GM19240 (cell line): Measurements from ENCODE around the gene CRELD2.

Experiments used
- DNase-seq: peaks from one replicate; pipeline ENCODE4 v3.0.0; 2011; ENCODE audit warnings: low spot score; ENCODE audit not compliant: insufficient read length

Gene CRELD2

DNA sequence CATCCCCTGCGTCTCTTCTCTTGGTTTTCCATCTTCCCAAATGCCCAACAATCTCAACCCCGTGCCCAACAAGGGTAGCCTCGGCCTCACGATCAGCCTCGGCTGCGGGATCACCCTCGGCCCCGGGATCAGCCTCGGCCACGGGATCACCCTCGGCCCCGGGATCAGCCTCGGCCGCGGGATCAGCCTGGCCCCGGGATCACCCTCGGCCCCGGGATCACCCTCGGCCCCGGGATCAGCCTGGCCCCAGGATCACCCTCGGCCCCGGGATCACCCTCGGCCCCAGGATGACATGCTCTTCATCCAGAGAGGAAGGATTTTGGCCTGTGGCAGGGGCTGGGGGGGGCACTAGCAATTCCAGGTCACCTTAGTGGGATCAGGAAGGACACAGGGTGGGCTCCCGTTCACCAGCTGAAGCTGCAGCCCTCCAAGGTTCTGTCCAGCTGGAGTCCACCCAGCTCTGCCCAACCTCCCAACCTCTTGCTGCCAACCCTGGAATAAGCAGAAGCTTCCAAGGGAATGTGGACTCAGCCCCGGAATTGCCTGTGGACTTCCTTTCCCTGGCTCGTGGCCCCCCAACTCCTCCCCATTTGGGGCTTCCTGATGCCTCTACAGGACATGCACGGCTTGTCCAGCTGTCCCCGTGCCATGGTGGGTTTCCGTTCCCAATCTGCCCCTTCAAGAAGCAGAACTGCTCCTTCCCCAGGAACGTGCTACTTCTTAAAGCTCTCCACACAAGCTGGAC, 6.4 kb upstream of the CRELD2 start:
- no peak for DNase-seq

DNA sequence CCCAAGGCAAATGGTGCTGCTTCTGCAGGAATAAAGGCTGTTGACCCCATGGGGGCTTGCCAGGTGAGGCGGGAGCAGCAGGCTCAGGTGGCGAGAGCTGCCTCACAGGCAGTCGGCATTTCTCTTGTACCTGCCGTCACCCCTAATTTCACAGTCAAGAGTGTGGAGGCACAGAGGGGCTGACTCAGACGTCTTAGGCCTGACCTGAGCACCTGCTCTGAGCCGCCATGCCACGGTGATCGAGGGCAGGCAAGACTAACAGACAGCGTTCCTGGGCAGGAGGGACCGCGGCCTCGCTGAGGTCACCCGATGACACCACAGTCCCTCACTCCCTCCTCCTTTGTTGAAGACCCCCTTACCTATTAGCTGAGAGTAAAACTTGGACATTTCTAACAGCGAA, 5.4 kb upstream of the CRELD2 start:
- no peak for DNase-seq

DNA sequence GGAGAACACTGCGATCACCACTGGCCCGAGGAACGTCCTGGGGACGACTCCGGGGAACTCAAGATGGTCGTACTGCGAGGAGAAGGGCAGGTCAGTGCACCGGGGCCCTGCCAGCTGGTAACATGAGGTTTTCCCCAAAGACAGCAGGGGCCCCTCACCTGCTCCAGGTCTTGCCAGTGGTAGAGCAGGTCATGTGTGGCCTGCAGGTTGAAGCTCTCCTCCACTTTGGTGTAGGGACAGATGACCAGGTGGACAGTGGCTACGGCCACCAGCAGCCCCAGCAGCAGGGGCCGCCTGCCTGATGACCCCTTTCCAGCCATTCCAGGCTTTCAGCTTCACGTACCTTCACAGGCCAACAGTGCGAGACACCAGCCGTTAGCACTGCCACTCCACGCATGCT, 5.0 kb upstream of the CRELD2 start:
- no peak for DNase-seq

DNA sequence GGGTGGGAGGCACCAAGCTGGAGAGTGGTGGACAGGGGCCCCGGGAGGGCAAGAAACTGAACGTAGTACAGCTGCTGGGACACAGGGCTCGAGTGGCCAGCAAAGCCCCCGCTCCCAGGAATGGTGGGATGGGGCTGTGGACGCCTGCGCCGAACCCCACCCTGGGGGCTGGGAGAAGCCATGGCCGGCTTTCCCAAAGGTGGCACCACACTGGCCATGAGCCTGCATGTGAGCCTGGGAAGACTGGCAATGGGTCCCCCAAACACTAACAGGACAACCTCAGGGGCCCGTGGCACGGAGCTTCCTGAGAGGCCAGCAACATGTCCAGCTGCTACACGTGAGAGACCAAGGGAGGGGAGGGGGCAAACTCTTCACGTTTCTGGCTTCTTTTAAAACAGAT, 4.2 kb upstream of the CRELD2 start:
- DNase-seq = no peak

DNA sequence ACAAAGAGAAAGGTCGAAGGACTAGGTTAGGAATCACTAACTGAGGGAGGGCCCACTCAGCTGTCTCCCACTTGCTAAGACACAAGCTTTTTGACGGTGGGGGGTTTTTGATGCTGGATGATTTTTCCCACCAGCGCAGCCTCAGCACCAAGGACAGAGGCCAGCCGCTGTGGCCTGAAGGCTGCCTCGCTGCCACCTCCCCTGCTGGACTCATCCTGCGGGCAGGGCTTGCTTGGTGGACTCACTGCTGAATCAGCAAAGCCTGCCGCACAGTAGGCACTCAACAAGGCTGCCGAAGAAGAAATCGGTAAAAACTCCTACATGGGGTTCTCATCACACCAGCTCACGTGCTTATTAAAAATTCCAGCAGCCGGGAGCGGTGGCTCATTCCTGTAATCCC, 2.8 kb upstream of the CRELD2 start:
- DNase-seq = no peak

DNA sequence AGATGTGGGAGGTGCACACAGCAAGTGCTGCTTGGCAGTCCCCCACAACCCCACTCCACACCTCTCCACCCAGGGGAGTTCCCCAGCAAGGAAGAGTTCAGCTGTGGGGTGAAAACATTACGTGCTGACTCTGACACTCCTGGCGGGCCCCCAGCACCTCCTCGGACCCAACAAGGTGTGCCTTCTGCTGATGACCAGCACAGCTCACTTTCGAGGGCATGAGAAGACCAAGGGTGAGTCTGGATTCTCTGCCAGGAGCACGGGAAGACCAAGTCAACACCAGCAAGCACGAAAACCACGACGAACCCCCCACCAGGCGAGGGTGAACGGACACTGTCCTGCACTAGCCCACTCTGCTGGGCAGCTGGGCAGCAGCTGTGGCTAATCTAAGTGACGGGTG, 1.6 kb upstream of the CRELD2 start:
- no peak for DNase-seq

DNA sequence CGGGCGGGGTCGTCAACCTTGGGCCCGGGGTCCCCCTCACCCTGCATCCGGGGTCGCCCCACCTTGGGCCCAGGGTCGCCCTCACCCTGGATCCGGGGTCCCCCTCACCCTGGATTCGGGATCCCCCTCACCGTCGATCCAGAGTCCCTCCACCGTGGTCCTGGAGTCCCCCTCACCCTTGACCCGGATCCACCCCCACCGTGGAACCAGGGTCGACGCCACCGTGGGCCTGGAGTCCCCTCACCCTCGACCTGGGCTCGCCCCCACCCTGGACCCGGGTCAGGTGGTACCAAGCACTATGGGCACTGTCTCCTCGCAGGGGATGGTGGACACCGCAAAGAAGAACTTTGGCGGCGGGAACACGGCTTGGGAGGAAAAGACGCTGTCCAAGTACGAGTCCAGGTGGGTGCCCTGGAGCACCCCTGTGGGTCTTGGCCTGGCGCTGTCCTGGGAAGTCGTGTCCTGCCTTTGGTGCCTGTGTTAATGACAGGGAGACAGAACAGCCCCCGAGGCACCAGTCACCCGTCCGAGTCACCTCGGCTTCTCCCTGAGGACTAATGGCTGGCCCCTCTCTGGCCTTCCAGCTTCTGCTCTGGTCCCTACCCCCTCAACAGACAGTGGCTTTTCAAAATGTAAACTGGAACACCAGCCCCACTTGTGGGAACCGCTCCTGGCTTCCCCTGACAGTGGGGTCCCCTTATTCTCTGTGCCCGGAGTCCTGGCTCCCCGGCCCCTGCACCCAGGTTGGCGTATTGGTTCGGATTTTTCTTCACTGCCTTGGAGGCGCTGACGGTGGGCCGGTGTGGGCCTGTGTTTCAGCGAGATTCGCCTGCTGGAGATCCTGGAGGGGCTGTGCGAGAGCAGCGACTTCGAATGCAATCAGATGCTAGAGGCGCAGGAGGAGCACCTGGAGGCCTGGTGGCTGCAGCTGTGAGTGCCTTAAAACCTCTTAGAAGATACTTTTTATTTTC, 762 bp downstream of the CRELD2 start:
- no peak for DNase-seq

DNA sequence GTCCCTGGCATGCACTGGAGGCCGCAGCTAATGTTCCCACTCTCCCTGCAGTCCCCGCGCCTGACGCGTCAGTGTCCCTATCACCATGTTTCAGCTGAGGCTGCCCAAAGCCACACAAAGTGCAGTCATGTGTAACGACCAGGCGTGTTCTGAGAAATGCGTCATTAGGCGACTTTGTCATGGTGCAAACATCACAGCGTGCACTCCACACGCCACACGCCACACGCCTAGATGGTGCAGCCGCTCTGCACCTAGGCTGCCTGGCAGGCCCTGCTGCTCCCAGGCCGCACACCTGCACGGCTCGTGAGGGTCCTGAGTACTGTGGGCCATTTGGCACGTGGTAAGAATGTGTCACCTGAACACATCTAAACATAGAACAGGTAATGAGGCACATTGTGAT, 2.4 kb downstream of the CRELD2 start:
- DNase-seq = no peak

DNA sequence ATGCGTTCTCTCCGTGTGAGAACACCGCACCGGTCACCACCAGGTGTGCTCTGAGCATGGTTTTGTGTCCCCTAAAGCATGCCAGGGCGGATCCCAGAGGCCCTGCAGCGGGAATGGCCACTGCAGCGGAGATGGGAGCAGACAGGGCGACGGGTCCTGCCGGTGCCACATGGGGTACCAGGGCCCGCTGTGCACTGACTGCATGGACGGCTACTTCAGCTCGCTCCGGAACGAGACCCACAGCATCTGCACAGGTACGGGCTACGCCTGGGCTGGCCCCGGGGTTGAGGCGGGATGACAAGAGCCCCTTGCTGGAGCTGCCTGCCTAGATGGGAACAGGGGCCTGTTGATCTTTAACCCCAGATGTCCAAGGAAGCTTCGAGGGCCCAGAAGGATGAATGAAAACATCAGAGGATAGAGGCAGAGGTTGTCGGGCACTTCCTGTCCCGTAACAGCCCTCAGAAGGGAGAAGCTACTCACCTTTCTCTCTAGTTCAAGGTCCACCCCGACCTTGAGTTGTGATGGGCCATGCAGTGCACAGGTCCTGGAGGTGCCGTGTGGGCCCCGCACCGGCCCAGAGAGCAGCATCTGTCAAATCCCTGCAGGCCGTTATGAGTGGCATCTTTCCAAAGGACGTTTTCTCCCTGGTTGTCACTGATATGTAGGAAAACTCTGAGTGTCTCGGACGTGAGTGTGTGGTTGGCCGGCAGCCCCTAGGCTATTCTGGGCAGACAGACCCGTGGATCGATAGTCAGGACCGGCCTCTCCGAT, 3.3 kb downstream of the CRELD2 start:
- no peak for DNase-seq

DNA sequence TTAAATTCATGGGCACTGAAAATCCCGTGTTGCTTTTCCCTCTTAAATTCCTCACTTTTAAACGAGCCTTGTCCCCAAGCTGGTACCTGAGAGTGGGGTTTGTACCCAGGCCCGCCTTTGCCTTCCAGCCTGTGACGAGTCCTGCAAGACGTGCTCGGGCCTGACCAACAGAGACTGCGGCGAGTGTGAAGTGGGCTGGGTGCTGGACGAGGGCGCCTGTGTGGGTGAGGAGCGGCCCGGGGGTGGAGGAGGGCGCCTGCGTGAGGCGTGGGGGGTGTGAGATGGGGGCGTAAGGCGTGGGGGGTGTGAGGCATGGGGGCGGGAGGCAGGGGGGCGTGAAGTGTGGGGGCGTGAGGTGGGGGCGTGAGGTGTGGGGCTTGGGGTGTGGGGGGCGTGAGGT, 4.0 kb downstream of the CRELD2 start:
- no peak for DNase-seq

DNA sequence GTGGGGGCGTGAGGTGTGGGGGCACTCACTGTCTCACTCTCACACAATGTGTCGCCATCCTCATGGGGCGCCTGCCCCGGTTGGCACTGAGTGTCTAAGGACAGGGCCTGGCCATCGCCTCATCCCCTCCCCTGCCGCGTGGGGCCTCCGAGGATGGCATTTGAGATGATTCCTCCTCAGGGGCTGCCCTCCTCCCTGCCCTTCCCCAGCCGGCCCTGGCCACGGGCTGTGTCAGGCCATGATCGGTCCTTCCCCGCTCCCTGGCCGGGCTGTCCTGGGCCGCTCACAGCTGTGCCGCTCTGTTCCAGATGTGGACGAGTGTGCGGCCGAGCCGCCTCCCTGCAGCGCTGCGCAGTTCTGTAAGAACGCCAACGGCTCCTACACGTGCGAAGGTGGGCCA, 4.5 kb downstream of the CRELD2 start:
- no peak for DNase-seq

DNA sequence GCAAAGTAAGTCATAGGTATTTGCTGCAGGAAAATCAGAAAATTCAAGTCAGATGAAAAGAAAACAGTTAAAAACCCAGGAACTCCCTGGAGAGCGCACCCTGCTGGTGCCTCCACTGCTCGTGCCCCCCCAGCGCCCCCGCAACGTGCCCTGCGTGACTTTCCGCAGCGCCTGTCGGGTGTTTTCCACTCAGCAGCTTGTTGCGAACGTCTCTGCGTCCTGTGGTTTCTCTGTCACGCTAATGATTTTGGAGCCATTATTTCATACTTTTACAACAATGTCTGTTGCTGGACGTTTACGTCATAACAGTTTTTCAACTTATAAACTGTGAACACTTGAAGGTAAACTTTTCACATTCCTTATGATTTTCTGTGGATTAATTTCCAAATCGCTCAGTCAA, 5.0 kb downstream of the CRELD2 start:
- DNase-seq = no peak

DNA sequence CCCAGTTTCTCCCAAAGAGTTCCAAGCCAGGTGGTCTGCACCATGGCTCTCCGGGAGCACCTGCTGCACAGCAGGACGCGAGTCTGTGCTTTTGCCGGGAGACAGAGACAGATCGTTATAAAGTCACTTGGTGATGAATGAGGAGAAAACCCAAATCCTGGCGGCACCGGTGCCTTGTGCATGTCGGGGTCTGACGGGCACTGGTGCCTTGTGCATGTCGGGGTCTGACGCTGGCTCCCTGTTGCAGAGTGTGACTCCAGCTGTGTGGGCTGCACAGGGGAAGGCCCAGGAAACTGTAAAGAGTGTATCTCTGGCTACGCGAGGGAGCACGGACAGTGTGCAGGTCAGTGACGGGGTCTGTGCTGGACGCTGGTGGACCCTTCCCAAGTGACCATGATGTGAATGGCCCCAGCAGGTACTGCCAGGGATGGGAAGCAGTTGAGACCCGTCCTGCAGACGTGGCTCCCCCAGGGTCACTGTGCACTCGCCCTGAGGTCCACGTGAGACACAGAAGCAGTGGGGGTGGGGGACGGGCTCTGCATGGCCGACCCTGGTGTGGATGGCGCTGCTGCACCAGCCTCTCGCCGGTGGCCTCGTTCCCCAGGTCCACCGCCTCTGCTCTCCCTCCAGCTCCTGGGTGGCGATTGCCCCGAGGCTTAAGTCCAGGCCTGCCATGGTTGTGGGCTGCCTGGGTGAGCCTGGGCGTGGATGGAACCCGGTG, 5.8 kb downstream of the CRELD2 start:
- no peak for DNase-seq

DNA sequence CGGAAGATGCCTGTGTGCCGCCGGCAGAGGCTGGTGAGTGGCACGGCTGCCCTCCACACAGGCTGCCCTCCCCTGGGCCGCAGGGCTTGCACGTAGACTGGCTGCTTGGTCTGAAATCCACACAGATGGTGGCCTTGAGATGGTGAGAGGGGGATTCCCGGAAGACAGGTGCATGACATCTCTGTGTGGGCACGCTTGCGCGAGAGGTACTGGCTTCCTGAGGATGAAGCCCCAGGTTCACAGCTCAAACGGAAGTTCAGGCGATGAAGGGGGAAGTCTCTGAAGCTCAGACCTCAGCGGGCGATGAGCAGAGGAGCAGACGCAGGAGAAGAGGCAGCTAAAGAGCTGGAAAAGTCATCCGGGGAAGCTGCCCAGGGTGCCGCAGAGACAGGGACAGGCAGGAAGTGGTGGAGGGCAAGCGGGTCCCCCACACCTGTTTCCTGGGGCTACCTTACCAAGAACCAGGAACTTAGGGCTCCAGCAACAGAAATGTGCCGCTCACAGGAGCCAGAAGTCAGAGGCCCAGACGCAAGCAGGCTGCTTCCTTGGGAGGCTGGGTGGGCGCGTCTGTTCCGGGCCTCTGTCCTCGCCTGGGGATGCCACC, 7.2 kb downstream of the CRELD2 start:
- peak; percentile 73 for DNase-seq

DNA sequence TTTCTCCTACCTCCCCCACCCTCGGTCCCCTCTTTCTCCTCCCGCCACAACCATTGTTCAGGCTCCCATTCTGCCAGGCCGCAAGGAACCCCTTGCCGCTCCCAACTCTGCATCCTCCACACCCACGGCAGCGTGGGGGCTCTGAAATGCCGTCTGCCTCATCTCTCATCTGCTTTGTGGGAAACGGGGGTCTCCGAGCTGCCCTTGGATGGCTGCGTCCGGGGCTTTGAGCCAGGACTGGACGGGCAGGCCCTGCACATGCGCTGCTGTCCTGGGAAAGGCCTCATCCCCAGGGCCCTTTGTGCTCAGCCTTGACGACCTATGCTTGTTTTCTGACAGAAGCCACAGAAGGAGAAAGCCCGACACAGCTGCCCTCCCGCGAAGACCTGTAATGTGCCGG, 8.5 kb downstream of the CRELD2 start:
- DNase-seq = no peak

DNA sequence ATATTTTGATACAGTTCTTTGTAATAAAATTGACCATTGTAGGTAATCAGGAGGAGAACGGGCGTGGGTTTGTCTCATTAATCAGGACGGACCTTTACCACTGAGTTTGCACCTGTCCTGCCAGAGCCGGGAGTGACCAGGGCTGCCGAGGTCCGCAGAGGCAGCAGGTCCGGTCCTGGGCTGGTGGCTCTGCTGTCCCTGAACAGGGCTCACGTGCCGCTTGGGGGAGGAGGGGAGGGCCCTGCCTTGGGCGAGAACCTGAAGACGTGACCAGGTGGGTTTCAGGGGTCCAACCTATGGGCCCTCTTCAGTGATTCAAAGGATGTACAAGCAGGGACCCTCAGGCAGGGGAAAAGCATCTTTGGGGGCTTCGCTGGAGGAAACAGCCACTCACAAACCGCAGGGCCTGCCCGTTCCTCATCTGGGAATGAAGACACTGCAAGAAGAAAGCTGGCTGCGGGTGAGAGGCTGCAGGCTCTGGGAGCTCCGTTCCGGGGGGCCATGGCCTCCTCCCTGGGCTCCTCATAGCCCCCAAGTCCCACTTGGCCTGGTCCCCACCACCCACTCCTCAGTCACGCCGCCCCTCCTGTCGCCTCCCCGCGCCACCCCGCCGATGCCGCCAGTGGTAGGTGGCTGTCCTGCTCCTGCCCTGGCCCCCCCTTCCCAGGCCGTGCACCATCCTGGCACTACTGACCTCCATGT, 9.2 kb downstream of the CRELD2 start:
- no peak for DNase-seq

DNA sequence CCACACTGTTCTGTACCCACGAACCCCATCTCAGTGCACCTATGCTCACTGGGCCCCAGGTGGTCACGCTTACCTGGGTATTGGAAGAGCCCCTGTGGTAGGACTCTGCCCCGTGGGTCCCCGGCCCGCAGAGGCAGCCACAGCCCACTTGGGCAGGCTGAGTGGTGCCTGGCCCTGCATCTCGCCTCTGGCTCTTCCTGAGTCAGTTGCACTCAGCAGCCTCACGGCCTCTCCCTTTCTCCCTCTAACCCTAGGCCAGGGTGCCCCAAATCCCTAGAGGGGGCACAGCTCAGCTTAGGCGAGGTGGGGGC, 9.7 kb downstream of the CRELD2 start:
- no peak for DNase-seq

DNA sequence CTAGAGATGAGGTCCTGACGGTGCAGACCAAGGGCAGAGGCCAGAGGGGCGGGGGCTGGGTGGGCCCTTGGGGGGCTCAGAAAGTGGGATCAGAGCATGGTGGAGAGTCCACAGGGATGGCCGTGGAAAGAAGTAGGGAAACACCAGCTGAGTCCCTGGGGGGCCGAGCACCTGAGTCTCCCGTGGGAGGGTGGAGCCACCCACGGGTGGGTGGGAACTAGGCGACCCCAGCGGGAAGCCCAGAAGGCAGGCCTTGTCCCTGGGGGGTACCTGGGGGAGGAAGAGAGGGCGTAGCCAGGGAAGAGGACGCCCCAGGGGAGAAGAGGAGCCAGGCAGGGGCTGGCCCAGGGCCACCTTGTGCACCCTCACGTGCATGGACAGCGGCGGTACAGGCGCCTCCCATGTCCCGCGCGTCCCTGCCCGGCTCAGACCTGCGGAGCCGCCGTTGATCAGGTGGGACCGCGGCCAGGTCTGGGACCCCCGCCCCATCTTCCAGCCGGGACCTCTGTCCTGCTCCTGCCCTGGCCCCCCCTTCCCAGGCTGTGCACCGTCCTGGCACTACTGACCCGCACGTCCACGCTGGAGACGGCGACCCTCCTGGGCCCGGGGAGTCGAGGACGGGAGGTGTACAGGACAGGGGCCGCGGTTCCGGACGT, 10.2 kb downstream of the CRELD2 start:
- DNase-seq = no peak

DNA sequence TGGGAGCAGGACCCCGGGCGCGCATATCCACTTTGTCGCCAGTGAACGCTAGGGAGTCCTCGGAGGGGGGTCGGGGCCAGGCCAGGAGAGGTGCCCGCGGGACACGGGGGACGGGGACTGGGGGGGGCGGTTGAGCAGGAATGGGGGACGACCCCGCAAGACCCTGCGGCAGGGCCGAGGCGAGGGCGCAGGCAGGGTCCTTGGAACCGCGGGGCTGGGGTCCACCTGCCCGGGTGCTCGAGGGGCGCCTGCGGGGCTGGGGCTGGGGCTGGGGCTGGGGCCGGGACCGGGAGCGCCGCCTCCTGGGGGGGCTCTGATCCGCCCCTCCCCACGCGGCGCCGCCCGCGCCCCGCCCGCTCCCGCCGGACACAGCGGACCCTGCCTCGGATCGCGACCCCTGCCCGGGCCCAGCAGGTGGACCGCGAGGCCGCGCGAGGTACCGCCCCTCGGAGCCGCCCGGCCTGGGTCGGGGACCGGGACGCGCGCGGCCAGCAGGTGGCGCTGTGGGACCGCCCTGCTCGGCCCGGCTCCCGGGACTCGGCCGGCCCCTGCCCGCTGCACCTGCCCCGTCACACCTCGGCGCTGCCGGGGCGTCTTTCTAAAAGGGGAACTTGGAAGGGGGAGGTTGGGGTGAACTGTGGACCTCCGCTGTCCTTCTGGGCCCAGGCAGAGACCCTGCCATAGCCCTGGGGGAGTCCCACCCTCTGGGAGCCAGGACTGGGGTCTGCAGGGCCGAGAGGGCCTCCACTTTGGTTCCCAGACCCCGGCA, 11.0 kb downstream of the CRELD2 start:
- peak; percentile 70 for DNase-seq
